ENCODE measurements around the gene LYPD8.

LYPD8 gene

DNA sequence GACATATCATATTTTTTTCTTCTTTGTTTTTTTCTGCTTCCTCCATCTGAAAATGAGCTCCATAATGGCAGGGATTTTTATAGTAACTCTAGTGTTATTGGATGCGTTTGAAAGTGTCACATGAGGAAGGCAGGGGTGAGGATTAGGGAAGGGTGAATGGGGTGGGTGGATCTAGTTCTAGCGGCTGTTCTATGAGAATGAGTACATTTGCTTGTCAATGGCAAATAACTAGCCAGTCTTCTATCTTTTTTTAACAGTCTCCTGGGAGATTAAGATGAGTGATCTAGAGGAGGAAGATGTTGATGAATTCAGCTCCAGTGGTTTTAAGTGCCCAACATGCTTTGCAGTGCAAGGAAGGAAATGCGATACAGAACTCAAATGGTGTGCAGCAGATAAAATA is 58.8 kb downstream of the LYPD8 start:
- H3K4me1 ChIP-seq = peaks cover 0 to 7% (median 0%) of the 10 kb centered on the region in 4 donors
- no peak overlapping the region for H3K4me3 ChIP-seq
- H3K27me3 ChIP-seq = no peaks in the 10 kb centered on the region
- no peak for DNase-seq
- intact Hi-C loops (cut with DNase I; ENCODE audit: low total_unique reads) = no loop called here
- H3K36me3 ChIP-seq = no peaks in the 10 kb centered on the region
- no peak overlapping the region for H3K27ac ChIP-seq
- peaks cover 0 to 6% (median 0%) of the 10 kb centered on the region in 3 donors for H3K9me3 ChIP-seq
- TF ChIP-seq, protein P1, sequence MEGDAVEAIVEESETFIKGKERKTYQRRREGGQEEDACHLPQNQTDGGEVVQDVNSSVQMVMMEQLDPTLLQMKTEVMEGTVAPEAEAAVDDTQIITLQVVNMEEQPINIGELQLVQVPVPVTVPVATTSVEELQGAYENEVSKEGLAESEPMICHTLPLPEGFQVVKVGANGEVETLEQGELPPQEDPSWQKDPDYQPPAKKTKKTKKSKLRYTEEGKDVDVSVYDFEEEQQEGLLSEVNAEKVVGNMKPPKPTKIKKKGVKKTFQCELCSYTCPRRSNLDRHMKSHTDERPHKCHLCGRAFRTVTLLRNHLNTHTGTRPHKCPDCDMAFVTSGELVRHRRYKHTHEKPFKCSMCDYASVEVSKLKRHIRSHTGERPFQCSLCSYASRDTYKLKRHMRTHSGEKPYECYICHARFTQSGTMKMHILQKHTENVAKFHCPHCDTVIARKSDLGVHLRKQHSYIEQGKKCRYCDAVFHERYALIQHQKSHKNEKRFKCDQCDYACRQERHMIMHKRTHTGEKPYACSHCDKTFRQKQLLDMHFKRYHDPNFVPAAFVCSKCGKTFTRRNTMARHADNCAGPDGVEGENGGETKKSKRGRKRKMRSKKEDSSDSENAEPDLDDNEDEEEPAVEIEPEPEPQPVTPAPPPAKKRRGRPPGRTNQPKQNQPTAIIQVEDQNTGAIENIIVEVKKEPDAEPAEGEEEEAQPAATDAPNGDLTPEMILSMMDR (IDR thresholded peaks at IDR 0.05) = no peak

DNA sequence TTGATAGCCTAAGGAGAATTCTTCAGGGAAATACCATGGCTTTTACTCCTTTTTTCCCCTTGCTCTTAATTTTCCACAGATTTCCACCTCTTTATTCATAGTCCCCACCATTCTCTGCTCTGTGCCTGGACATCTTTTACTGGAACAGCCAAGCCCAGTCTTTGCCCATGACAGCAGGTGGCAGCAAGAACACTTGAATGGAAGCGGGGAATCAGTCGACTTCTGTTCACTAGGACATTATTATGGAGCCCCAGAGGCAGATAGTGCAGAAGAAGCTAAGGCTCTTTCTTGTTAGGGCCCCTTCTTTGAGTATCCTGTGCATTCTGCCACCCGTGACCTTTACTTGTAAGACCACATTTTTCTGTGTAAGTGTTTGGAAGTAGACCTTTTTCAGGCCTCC is 59.3 kb downstream of the LYPD8 start:
- intact Hi-C loops (cut with DNase I; ENCODE audit: low total_unique reads) = no loop called here
- Histone ChIP-seq H3K27me3 (no peaks in the 10 kb centered on the region), H3K36me3 (no peaks in the 10 kb centered on the region), H3K27ac (no peak overlapping the region), H3K4me3 (no peak overlapping the region), H3K4me1 (peaks cover 0 to 7% (median 0%) of the 10 kb centered on the region in 4 donors), H3K9me3 (peaks cover 0 to 11% (median 0%) of the 10 kb centered on the region in 3 donors)
- DNase-seq = no peak
- TF ChIP-seq, protein P1 (IDR thresholded peaks at IDR 0.05) = no peak

DNA sequence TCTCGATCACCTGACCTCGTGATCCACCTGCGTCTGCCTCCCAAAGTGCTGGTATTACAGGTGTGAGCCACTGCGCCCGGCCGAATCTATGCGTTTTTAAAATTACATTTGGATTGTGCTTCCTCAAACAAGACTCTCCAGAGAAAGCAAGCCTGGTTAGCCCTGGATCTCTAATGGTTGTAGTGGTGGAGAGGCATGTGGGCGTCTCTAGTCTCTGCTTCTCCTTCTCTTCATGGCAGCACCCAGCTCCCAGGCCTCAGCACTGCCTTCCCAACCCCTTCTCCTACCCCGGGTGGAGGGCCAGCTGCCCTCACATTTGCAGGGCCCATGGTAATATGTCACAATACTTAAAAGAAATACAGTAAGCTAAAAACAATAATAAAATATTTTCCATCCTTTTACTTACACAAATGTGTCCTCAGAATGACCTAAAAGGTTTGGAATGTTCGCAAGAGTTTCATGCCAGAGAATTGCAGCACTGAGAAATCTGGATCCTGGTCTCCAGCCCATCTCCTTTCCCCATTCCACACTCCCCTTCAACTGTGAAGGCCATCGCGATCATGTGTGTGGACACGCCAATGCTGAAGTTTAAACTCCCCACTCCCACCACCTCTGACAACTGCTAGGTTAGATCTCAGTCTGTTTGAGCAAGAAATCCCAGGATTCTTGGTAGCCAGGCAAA is 60.0 kb downstream of the LYPD8 start:
- Histone ChIP-seq H3K4me1 (peaks cover 0 to 7% (median 0%) of the 10 kb centered on the region in 4 donors), H3K4me3 (no peak overlapping the region), H3K27me3 (no peaks in the 10 kb centered on the region), H3K36me3 (no peaks in the 10 kb centered on the region), H3K9me3 (peaks cover 0 to 11% (median 0%) of the 10 kb centered on the region in 3 donors), H3K27ac (no peak overlapping the region)
- TF ChIP-seq, protein P1 (IDR thresholded peaks at IDR 0.05) = no peak
- intact Hi-C loops (cut with DNase I; ENCODE audit: low total_unique reads) = no loop called here
- DNase-seq = no peak

DNA sequence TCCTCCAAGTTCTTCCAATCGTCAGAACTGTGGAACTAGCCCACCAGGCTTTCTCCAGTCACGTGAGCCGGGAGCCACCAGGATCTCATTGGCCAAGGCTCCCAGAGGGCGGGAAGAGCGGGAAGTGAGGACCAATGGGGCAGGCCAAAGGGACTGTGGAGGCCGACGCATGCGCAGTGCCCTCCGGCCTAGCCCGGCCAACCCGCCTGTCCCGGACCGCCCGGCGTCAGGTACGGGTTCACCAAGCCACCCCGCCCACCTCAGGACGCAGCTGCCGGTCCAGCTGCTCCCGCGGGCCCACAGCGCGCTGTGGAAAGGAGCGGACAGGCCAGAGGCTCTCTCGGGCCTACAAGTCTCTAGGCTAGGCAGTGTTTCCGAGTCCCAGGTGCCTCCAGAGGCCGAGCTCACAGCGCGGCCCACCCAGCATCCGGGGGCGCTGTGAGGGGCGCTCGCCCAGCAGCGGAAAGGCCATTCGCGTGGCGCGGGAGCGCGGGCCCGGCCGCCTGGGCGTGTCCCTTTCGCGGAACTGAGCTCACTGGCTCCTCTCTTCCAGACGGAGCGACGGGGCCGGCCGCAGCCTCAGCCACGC is 63.9 kb downstream of the LYPD8 start:
- Histone ChIP-seq H3K4me1 (peaks cover 0 to 7% (median 0%) of the 10 kb centered on the region in 4 donors), H3K27ac (no peak overlapping the region), H3K27me3 (no peaks in the 10 kb centered on the region), H3K4me3 (no peak overlapping the region), H3K9me3 (peaks cover 0 to 11% (median 0%) of the 10 kb centered on the region in 3 donors), H3K36me3 (no peaks in the 10 kb centered on the region)
- TF ChIP-seq, protein P1 (IDR thresholded peaks at IDR 0.05) = no peak
- intact Hi-C loops (cut with DNase I; ENCODE audit: low total_unique reads) = no loop called here
- DNase-seq = no peak

Measured in tibial artery (tissue), 4 donors.